SK-N-SH (cell line): ENCODE data around the gene TSSC4. TPM values are rescaled to one million over a fixed set of nuclear protein-coding genes. Genes with fewer than 3 reads are reported as not detected.

Experiments used
- CTCF ChIA-PET: fragments of 300-600, 350-600 bp; formaldehyde crosslinking; extraction: SDS; loops from one replicate; lab custom pipeline; 2021; lab: Yijun Ruan, JAX
- POLR2A ChIA-PET: fragments of 350-600 bp; sonication (Branson Sonifier 250); formaldehyde crosslinking; extraction: SDS; loops from one replicate; lab custom pipeline; 2020; ENCODE audit warnings: antibody characterized with exemption, inconsistent platforms; lab: Yijun Ruan, JAX
- DNase-seq: peaks from one replicate; pipeline ENCODE4 v3.0.0; 2012
- H2AFZ ChIP-seq: fragments of 200-600 bp; sonication (generic); 2 replicates; pipeline ENCODE4 v1.8.1; 2016; ENCODE audit warnings: antibody characterized with exemption, mild to moderate bottlenecking, low read depth
- H3F3A ChIP-seq: fragments of 200-600 bp; sonication (generic); replicated peaks from 2 replicates; pipeline ENCODE3; 2016; ENCODE audit warnings: antibody characterized with exemption, mild to moderate bottlenecking; ENCODE audit not compliant: insufficient read depth
- H3K27ac ChIP-seq, 2 experiments: fragments of 200-500 bp in 1 of 2; fragments of 200-600 bp in 1 of 2; sonication (Bioruptor generic) in 1 of 2; sonication (generic), shearing (Covaris generic) in 1 of 2; 2 replicates each; pipeline versions ENCODE4 v1.5.1 to v1.6.1; 2014 to 2016; ENCODE audit warnings: low read depth in 2 of 2, inconsistent platforms in 1 of 2, low read length in 1 of 2, mild to moderate bottlenecking in 1 of 2, mixed read lengths in 1 of 2
- H3K27me3 ChIP-seq: fragments of 200-600 bp; sonication (generic), shearing (Covaris generic); 2 replicates; pipeline ENCODE4 v1.6.1; 2016; ENCODE audit warnings: mixed run types; ENCODE audit not compliant: insufficient read depth
- H3K36me3 ChIP-seq, 2 experiments: fragments of 200-500 bp in 1 of 2; fragments of 200-600 bp in 1 of 2; sonication (Bioruptor generic) in 1 of 2; sonication (generic) in 1 of 2; replicated peaks in 1 of 2; 2 replicates each; pipeline versions ENCODE3 to v1.5.1; 2014 to 2016; ENCODE audit warnings: low read length in 1 of 2, mild to moderate bottlenecking in 1 of 2; ENCODE audit not compliant: insufficient read depth in 2 of 2, control insufficient read depth in 1 of 2
- H3K4me1 ChIP-seq, 2 experiments: fragments of 200-500 bp in 1 of 2; fragments of 200-600 bp in 1 of 2; sonication (Bioruptor generic) in 1 of 2; sonication (generic), shearing (Covaris generic) in 1 of 2; 2 replicates each; pipeline versions ENCODE4 v1.5.1 to v1.6.1; 2014 to 2016; ENCODE audit warnings: low read depth in 1 of 2, low read length in 1 of 2, mixed run types in 1 of 2; ENCODE audit not compliant: insufficient read depth in 2 of 2, control insufficient read depth in 1 of 2
- H3K4me2 ChIP-seq: fragments of 200-600 bp; sonication (generic), shearing (Covaris generic); 2 replicates; pipeline ENCODE4 v1.6.1; 2017; ENCODE audit warnings: mixed run types
- H3K4me3 ChIP-seq, 2 experiments: fragments of 200-500 bp in 1 of 2; fragments of 200-600 bp in 1 of 2; sonication (Bioruptor generic) in 1 of 2; sonication (generic), shearing (Covaris generic) in 1 of 2; 2 replicates each; pipeline versions ENCODE4 v1.5.1 to v1.8.1; 2014 to 2016; ENCODE audit warnings: low read depth in 2 of 2, inconsistent platforms in 1 of 2, low read length in 1 of 2, mild to moderate bottlenecking in 1 of 2, mixed read lengths in 1 of 2, moderate library complexity in 1 of 2
- H3K79me2 ChIP-seq: fragments of 200-600 bp; sonication (generic); 2 replicates; pipeline ENCODE4 v1.8.1; 2017; ENCODE audit warnings: mild to moderate bottlenecking; ENCODE audit not compliant: insufficient read depth
- H3K9ac ChIP-seq: fragments of 200-600 bp; sonication (generic); 2 replicates; pipeline ENCODE4 v1.6.1; 2017; ENCODE audit warnings: mixed run types
- H3K9me2 ChIP-seq: fragments of 200-600 bp; sonication (generic); 2 replicates; pipeline ENCODE4 v1.6.1; 2017; ENCODE audit warnings: mixed run types
- H3K9me3 ChIP-seq: fragments of 200-600 bp; sonication (generic); 2 replicates; pipeline ENCODE4 v1.6.1; 2017; ENCODE audit warnings: mixed run types, mild to moderate bottlenecking, moderate library complexity
- H4K20me1 ChIP-seq: fragments of 200-600 bp; sonication (generic); 2 replicates; pipeline ENCODE4 v1.6.1; 2017; ENCODE audit warnings: mild to moderate bottlenecking, mixed run types; ENCODE audit not compliant: insufficient read depth
- CTCF ChIP-seq: fragments of 200-600 bp; sonication (generic); IDR thresholded peaks from 2 replicates; pipeline ENCODE4 v1.6.1; 2017; ENCODE audit warnings: antibody characterized with exemption, mild to moderate bottlenecking, moderate library complexity
- FOSL2 ChIP-seq: IDR thresholded peaks from 2 replicates; pipeline ENCODE4 v1.4.0; 2012; ENCODE audit warnings: low read depth, mild to moderate bottlenecking, moderate library complexity, borderline replicate concordance
- FOXM1 ChIP-seq: IDR thresholded peaks from 2 replicates; pipeline ENCODE4 v1.4.0; 2012; ENCODE audit warnings: low read depth, mild to moderate bottlenecking
- GABPA ChIP-seq: IDR thresholded peaks from 2 replicates; pipeline ENCODE4 v1.4.0; 2012; ENCODE audit warnings: low read depth, mild to moderate bottlenecking
- IRF3 ChIP-seq: fragments of 150-350 bp; IDR thresholded peaks from 2 replicates; pipeline ENCODE4 v1.6.1; 2016; ENCODE audit warnings: mild to moderate bottlenecking, low read depth, low read length
- JUND ChIP-seq: IDR thresholded peaks from 2 replicates; pipeline ENCODE4 v1.4.0; 2012
- MEF2A ChIP-seq: IDR thresholded peaks from 2 replicates; pipeline ENCODE4 v1.4.0; 2012; ENCODE audit warnings: low read depth, borderline replicate concordance
- NFIC ChIP-seq: IDR thresholded peaks from 2 replicates; pipeline ENCODE4 v1.4.0; 2012; ENCODE audit warnings: borderline replicate concordance
- NRF1 ChIP-seq: IDR thresholded peaks from 2 replicates; pipeline ENCODE4 v1.6.1; 2012; ENCODE audit warnings: low read depth, mild to moderate bottlenecking, low read length
- PBX3 ChIP-seq: IDR thresholded peaks from 2 replicates; pipeline ENCODE4; 2012
- RAD21 ChIP-seq: IDR thresholded peaks from 2 replicates; pipeline ENCODE4 v1.6.1; 2012; ENCODE audit warnings: mild to moderate bottlenecking, low read length
- RCOR1 ChIP-seq: fragments of 150-350 bp; IDR thresholded peaks from 2 replicates; pipeline ENCODE4 v1.6.1; 2017; ENCODE audit warnings: antibody characterized with exemption, low read length
- RFX5 ChIP-seq: IDR thresholded peaks from 2 replicates; pipeline ENCODE4 v1.6.1; 2012; ENCODE audit warnings: mild to moderate bottlenecking, improper control_type of control experiment, low read length
- SIN3A ChIP-seq: IDR thresholded peaks from 2 replicates; pipeline ENCODE4 v1.6.1; 2012; ENCODE audit warnings: low read depth, mild to moderate bottlenecking, low read length, moderate library complexity, borderline replicate concordance
- TAF1 ChIP-seq: IDR thresholded peaks from 2 replicates; pipeline ENCODE4 v1.6.1; 2012; ENCODE audit warnings: low read depth, mild to moderate bottlenecking, low read length, moderate library complexity, borderline replicate concordance
- TCF12 ChIP-seq: IDR thresholded peaks from 2 replicates; pipeline ENCODE4 v1.4.0; 2012
- TEAD4 ChIP-seq: IDR thresholded peaks from 2 replicates; pipeline ENCODE4 v1.4.0; 2012; ENCODE audit warnings: mild to moderate bottlenecking, borderline replicate concordance; ENCODE audit not compliant: insufficient read depth
- USF1 ChIP-seq: IDR thresholded peaks from 2 replicates; pipeline ENCODE4 v1.4.0; 2012; ENCODE audit warnings: low read depth, borderline replicate concordance
- ZBTB33 ChIP-seq: IDR thresholded peaks from 2 replicates; pipeline ENCODE4 v1.4.0; 2012; ENCODE audit warnings: low read depth, borderline replicate concordance
- WGBS: methylation state at CpG from one replicate; pipeline ENCODE4 v1.1.6; 2017; ENCODE audit warnings: low lambda C conversion rate; 5-methylcytosine and 5-hydroxymethylcytosine counted together
- polyA plus RNA-seq, 3 experiments: library from polyadenylated mRNA; depleted of rRNA; stranded (reverse); fragments of >200 nt; gene quantifications; 2 replicates each; pipeline ENCODE4 v1.2.3, GENCODE V29; 2012

TSSC4 gene
- polyA plus RNA-seq, 1 of the 3 experiments (the other 2 are of a cell fraction): 45.1 TPM

GRCh38 chr11:2416765-2417164 lies 16.2 kb downstream of the TSSC4 start:
- 83% methylated on average over 18 of the region's 18 CpGs for WGBS
- no peak overlapping the region for H3K4me2 ChIP-seq
- no peaks in the 10 kb centered on the region for H4K20me1 ChIP-seq
- TF ChIP-seq TCF12 (no peak), IRF3 (no peak), TEAD4 (no peak), GABPA (no peak), FOSL2 (no peak), RFX5 (no peak), USF1 (no peak), ZBTB33 (no peak), JUND (no peak), RCOR1 (no peak), SIN3A (no peak), PBX3 (no peak), NFIC (no peak), FOXM1 (no peak), NRF1 (no peak), CTCF (no peak), RAD21 (no peak), TAF1 (no peak), MEF2A (no peak)
- no peaks in the 10 kb centered on the region for H3K9me2 ChIP-seq
- ChIA-PET POLR2A (no interaction called here), CTCF (interaction anchor here (1.2 to 11.8 kb wide), 9 partner anchors 14 to 223 kb away, joined by 3 to 461 read pairs (median 138); partner anchors contain the start of genes C11orf21, TSPAN32 and TSSC4)
- no peaks in the 10 kb centered on the region for H3K36me3 ChIP-seq
- no peak for DNase-seq
- no peaks in the 10 kb centered on the region for H3K9me3 ChIP-seq
- H3K9ac ChIP-seq: no peak overlapping the region
- H3F3A ChIP-seq: no peaks in the 10 kb centered on the region
- no peaks in the 10 kb centered on the region; a peak in 1 of 4 replicates for H3K4me1 ChIP-seq
- H3K27ac ChIP-seq: no peak overlapping the region
- no peak overlapping the region for H2AFZ ChIP-seq
- H3K79me2 ChIP-seq: no peaks in the 10 kb centered on the region
- H3K4me3 ChIP-seq: no peak overlapping the region
- H3K27me3 ChIP-seq: no peaks in the 10 kb centered on the region
